Activated effector memory CD4-positive, alpha-beta T cell treated with anti-CD3 and anti-CD28 coated beads, Interleukin-2, amount 50 U/mL, for 16 hours (primary cell): ENCODE data around the gene HAAO.
"Not testable (repeated sequence)": the region's sequence is repeated elsewhere in the genome, so short reads cannot be mapped to it uniquely, and the experiment has no call there.

ENCODE experiments used
- DNase-seq: peaks from one replicate; pipeline ENCODE4 v3.0.0-alpha.2; 2020

The HAAO gene

DNA sequence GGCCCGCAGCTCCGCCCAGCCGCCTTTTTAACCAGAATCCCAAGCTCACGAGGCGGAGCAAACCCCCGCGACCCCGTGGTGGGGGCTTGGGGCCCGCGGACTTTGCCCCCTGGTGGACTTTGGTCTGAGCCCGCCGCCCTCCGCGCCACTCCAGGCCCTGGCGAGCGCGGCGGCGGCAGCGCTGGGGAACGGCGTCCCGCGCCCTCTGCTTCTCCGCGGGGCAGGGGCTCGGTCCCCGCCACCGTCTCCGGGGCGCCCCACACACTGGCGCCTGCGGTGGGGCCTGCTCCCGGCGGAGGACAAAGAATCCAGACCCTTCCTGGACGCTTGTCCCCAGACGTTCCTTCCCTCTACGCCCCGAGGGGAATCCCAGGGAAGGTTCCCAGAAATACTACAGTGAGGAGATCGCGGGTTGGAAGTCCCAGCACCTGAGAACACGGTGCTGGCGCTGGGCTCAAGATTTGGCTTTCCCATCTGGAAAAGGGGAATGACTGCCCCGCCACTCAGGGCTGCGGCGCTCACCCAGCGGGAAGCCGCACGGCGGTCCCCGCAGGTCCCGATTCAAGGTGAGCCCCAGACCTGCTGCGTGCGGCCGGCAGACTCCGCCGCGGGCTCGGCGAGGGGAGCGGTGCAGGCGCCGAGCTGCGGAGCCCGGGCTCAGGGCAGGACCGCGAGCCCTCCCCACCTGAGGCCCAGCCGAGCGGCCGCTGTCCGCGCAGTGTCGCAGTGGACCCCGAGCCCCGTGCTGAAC is at the start of gene HAAO:
TSS of gene HAAO (minus strand) at position 1 of the 751 bp plus-strand sequence. CDS start 47 bp downstream, outside the sequence.
- DNase-seq = no peak

DNA sequence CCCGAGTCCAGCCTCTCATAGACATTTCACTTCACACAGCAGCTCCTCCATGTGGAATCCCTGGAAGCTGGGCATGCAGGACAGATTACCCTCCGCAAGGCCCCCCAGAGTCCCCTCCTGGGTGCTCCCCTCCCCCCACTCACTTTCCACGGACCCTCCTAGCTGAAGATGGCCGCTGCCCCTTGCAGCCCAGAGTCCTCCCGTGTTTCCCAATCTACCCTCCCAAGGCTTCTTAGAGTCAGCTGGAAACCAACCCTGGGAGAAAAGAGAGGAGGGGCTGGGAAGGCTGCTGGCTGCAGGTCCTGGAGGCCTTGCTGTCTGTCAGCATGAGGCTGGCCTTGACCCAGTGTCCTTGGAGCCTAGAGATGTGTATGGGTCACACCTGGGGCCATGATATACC is 49.0 kb upstream of the HAAO start:
- no peak for DNase-seq

DNA sequence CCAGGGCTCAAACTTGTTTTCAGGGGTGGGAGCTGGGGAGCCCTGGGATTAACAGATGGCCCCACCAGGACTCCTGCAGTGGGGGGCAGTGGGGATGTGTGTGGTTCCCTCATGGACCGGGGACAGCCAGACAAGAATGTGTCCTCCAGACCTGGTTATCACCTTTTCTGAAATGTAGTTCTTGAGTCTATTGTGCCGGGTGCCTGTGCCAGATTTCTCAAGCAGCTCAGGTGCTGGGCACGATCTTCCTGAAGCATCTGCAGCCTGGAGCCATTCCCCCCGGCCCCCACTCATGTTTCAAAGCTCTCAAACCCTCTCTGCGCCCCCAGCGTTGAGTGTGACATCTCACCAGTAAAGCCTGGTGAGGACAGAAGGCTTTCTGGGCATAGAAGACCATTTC is 48.4 kb upstream of the HAAO start:
- no peak for DNase-seq

DNA sequence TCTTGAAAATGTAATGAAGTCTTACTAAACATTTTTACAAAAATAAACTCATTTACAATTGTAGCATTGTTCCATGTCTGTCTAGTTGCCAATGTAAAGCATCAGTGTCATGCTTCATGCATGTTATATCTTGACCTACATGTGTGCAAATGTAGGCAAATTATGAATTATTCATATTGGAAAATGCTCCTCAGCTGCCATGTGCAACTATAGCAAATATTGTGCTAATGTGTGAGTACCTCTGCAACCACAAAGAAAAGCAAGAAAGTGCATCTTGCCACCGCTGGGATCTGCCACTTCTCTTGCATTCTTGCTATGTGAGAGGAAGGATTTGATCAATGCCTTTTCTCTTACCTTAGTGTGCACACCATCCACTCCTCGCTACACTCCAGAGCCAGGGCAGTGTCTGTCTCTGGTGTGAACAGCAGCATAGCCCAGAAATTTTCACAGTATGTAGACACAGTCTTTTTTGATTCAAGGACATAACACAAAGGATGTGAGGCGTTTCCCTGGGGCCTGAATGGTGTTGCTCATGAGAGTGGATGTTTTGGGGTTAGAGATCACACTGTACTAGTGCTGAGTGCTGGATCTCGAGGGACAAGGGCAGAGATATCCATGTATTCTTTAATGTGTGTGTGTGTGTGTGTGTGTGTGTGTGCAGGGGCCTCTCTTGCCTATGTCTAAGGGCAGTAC is 47.6 kb upstream of the HAAO start:
- DNase-seq = no peak

DNA sequence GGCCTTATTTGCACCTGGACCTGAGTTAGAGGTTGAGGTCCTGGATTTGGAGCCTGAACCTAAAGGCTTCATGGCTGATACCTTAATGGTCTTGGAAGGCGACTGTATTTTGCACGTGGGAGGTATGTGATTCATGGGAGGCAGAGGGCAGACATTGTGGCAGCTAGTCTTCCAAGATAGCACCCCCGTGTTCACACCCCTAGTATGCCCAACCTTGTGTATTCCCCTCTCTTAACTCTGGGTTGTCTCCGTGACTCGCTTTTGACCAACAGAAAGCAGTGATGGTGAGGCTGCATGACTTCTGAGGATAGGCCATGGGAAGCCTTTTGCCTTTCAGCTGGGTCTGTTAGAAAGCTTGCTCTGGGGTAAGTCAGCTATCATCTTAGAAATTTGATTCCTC is 45.8 kb upstream of the HAAO start:
- DNase-seq = no peak

DNA sequence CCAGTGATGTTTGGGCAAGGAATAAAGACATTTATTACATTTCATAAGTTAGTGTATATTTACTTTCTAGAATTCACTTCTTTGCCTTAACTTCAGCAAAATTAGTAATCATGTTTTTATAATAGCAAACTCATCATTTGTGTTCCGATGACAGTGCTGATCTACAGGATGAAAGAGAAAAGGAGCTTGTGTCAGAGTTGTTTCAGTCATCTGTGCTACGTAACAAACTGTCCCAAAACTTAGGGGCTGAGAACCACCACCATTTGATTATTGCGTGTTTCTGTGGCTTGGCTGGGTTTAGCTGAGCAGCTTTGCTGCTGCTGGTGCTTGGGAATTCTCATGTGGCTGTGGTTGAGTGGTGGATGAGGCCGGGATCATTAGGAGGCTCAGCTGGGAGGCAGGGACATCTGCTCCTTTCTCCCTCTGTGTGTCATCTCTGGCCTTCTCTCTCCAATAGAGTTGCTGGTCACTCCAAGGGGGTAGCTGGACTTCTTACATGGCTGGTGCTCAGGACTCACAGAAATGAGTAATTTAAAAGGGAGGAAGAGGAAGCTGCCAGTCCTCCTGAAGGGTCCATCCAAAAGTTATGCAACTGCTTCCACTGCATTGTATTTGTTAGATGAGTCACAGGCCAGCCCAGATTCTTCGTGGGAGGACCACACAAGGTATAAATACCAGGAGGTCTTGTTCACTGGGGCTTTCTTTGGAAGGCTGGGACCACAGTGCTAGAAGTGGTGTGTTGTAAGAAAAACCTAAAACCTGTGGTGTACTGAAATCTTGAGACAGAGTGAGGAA is 43.4 kb upstream of the HAAO start:
- DNase-seq = no peak

DNA sequence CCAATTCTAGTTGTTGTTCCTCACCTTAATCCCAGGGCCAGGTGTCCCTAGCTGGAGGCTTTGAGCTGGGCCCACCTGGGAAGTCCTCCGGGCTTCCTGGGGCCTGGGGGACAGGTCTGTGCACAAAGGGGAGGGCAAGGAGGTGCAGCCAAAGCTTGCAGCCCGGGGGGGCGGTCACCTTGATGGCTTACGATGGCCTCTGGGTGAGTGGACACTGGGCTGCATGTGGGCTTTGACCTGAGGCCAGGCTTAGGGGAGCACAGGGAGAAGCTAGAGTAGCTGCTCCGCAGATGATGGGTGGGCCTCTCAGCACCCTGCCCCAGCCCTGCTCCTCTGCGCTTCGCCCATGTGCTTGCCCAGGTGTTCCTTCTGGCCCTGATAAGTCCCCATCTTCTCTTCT is 41.8 kb upstream of the HAAO start:
- DNase-seq = no peak

DNA sequence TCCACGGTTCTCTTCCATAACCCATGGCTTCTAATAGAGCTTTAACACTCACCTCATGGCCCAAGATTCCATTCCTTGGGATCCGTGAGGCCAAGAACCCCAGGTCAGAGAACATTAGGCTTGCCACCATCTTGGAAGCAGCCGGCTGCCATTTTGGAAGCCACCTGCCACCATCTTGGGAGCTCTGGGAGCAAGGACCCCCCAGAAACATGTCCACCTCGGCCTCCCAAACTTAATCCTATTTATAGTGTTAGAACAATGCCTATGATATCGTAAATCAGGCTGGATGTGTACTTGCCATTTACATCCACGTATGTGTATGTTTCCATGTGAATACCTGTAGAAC is 39.9 kb upstream of the HAAO start:
- no peak for DNase-seq

DNA sequence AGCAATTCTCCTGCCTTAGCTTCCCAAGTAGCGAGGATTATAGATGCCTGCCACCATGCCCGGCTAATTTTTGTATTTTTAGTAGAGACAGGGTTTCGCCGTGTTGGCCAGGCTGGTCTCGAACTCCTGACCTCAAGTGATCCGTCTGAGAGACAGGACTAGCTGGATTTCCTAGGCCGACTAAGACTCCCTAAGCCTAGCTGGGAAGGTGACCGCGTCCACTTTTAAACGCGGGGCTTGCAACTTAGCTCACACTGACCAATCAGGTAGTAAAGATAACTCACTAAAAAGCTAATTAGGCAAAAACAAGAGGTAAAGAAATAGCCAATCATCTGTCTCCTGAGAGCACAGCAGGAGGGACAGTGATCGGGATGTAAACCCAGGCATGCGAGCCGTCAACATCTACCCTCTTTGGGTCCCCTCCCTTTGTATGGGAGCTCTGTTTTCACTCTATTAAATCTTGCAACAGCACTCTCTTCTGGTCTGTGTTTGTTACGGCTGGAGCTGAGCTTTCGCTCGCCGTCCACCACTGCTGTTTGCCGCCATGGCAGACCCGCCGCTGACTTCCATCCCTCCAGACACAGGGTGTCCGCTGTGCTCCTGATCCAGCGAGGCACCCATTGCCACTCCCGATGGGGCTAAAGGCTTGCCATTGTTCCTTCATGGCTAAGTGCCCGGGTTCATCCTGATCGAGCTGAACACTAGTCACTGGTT is 39.3 kb upstream of the HAAO start:
- not testable (repeated sequence) for DNase-seq

DNA sequence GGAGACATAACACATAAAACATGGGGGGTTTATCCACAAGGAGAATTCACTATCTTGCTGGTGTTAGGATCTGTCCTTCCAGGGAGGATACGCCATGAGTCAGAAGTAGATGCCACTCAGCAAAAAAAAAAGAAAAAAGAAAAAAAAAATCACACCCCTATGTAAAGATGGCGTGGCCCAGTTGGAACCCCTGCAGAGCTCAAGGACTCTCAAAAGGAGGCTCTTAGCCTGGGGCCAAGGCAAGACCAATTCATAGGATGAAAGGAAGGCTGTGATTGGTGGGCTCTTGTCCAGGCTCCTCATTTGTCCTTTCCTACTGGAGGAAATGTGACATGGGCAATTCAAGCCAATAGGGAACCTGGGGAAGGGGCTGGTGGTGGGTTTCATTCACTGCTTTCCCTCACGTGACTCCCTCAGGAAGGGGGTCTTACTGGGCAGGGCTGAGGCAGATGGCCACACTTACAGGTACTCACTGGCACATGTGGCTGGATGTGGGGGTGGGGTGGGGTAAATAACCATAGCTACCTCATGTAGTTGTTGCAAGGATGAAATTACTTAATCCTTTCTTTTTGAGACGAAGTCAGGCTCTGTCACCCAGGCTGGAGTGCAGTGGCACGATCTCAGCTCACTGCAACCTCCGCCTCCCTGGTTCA is 38.7 kb upstream of the HAAO start:
- DNase-seq = no peak

DNA sequence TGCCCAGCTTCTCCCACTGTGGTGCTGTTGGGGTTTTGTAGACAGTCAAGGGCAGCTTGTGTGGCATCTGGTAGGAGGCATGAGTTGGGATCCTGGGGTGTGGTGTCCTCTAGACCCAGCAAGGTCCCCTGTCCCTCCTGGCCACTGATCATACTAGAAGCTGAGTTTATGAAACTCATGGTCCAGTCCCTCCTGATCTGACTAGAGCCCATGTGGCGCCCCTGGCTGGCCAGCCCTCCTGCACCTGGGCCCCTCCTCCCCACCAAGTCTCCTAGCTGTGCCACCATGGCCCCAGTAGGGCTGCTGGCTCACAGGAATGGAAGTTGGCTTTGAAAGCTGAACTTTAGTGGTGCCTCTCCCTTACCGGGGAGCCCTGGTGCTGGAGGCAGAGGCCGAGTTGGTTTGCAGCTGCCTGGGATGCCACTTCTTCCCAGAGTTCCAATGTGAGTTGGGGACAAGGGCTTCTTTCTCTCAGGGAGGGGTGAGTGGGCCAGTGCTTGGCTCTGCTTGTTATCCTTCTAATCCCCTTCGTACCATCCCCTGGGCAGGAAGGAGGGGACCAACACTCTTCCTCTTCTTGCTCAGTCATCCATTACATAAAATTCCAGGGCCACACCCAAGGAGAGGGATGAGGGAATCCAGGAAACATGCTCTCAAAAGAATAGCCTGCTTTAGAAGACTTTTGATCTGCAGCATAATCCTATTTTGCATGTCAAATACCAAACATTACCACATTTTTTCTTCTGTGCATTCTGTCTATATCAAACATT is 37.5 kb upstream of the HAAO start:
- no peak for DNase-seq

DNA sequence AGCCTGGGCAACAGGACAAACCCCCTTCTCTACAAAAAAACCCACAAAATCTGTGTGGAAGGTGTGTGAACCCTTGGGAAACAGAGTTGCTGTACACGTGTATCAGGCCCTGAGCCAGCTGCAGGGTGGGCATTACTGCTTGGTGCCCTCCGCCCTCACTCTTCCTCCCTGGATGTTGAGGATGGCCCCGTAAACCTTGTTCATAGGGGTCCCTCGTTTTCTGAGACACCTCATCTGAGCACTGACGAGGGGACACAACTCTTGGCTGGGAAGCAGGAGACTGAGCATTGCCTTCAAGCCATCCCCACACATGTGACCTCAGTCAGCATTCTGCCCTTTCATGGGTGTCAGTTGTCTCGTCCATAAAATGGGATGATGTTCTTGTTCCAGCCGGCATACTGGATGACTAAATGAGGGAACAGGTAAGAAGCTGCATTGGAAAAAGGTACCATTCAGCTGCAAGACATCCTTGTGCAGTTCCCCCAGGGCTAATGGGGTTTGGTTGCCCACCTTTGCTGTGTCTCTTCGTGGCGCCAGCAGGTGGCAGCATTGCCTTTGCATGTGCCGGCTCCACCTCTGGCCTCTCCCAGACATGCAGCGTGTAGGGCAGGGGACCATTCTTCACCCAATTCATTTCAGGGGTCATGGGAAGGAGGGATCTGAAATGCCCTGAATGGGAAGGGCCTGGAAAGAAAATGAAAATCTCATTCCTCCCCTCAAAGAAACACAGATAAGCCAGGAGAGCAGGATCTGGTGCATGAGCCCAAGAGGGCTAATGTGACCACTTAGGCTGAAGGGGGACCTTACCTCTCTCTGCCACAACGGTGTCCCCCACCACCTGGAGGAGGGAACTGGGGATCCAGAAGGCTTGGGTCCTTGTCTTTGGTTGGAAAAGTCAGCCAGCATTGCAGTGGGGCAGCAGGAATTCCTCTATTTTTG is 36.4 kb upstream of the HAAO start:
- peak; percentile 88 for DNase-seq

DNA sequence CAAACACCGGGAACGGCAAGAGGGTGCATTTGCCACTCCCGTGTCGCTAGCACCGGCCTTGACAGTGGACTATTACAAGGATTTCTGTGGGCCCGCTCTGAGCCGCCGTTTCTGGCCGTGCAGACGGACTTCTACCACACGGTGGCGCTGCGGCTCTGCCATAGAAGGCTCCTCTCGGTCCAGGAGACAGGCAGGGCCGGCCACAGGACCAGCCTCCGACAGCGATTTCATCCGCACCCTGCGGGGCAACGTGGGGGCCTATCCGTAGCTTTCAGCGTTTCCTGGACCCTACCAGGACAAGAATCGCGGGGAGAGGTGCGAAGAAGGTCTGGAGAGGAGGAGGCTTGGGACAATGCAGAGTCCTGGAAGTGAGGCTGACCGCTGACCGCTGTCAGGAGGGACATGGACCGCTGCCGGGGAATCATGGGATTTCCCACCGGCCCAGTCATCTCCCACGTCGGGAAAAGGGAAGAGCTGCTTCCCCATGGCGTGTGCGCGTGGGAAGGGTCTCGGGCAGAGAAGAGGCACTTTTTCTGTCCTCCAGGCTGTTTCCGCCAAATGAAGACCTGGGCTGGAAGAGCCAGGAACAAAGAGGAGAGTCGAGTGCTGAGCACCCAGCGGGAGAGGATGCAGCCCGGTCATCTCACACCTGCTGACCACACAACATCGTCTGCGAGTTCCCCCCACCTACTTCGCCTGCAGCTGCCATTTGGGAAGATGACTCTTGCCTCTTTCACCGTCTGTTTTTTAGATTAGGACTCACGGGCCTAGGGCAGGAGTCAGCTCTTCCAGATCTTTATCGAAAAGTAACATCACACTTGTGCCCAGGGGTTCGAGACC is 35.5 kb upstream of the HAAO start:
- peak; percentile 93 for DNase-seq

DNA sequence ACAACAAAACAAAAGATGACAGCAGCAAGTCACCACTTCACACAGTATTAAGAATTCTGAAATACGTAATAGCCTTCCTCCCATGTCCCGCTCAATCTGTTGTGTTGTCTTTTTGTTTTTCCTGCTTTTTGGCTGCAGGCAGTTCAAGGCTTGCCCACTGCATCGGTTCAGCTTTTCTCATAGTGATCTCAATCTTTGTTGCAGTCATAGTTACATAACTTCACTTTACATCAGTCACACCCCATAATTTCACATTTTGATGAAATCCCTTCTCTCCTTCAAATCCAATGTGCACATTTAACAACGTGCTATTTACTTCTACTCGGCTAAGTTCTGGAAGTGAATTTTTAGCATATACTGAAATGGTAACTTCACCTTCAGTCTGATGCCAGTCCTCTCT is 33.8 kb upstream of the HAAO start:
- no peak for DNase-seq

DNA sequence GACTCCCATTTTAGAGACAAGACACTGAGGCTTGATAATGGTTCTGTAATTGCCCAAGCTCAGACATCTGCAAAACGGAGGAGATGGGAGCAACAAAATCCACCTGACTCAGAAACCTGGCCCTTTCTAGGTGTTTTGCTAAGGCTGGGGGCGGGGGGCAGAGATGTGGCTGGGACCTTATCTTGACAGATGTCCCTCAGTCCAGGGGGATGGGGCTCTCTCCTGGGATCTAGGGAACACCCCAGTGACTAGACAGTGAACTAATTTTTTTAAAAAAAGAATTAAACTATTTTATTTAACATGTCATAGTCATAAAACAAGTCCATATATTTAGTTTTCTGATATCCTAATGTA is 32.0 kb upstream of the HAAO start:
- DNase-seq = no peak

DNA sequence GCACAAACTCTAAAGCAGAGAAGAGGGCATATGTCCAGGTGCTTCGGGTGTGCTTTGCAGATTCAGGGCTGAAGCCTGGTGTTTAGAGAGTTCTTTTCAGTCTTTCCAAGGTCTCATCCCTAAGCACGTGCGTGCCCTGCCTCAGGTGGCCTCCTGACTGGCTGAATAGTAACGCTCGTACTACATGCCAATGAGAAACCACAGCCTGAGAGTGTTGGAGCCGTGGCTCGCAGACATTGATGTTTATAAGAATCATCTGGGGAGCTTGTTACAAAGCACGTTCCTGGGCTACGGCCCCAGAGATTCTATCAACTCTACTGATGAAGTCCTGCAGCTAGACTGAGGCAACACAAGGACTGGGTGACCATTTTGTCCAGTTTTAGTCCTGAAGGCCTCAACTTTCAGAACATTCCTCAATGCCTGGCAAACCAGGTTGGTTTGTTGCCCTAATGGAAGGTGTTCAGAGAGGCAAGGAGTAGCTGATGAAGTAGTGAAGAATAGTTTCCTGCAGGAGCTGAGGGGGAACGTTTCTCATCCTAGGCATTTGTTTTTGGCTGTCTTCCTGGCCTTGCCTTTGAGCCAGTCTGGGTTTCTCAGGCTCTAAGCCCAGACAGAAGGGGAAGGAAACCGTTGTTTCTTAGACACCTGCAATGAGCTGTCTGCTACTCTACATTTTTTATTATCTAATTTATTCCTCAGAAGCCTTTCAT is 31.5 kb upstream of the HAAO start:
- no peak for DNase-seq

DNA sequence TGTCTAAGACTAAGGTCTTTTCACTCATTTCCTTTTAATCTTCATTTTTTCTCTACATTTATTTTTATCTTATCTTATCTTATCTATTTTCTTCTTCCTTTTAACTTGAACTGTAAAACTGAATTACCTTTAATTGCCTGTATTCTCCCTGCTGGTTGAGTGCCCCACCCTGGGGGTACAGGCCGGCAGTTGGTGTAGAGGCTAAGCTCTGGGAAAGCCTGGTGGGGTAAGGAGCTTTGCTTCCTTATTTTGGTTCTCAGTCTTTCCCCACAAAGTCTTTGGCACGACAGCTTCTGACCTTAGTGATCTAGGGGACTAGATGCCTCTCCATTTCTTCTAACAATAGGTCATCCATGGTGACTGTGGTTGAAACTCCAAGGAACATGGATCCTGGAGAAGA is 26.8 kb upstream of the HAAO start:
- no peak for DNase-seq

DNA sequence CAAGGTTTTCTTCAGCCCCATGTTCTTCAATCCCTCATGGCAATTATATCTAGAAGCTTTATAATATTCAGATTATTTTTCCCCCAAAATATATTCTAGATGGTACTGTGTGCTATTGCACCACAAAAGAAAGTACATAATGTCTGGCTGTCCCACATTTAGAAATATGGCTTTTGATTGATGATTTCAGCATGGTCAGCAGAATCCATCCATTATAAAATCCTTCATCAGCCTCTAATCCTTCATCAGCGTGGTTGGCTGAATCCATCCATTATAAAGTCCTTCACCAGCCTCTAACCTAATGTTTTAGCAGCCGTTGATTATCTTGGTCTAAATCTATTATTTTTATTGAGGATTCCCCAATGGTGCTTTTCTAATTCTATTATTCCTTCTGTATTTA is 23.3 kb upstream of the HAAO start:
- no peak for DNase-seq

DNA sequence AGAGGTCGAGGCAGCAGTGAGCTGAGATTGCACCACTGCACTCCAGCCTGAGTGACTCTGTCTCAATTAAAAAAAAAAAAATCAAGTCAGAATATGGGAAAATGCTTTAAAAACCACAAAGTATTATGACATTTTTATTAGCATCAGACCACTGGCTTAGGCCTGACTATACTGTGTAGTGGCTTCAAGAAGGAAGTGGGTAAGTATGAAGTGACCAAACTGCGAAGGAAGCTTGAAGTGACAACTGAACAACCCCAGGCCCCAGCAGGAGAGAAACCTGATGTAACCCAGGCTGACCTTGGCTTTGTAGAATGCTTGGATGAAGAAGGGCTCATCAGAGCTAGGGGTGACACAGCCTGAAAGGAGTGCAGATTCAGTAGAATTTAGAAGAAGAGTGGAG is 21.4 kb upstream of the HAAO start:
- DNase-seq = peak; percentile 30
